Measurements from ENCODE around the gene CENPVL3.

- TF ChIP-seq, protein P1, sequence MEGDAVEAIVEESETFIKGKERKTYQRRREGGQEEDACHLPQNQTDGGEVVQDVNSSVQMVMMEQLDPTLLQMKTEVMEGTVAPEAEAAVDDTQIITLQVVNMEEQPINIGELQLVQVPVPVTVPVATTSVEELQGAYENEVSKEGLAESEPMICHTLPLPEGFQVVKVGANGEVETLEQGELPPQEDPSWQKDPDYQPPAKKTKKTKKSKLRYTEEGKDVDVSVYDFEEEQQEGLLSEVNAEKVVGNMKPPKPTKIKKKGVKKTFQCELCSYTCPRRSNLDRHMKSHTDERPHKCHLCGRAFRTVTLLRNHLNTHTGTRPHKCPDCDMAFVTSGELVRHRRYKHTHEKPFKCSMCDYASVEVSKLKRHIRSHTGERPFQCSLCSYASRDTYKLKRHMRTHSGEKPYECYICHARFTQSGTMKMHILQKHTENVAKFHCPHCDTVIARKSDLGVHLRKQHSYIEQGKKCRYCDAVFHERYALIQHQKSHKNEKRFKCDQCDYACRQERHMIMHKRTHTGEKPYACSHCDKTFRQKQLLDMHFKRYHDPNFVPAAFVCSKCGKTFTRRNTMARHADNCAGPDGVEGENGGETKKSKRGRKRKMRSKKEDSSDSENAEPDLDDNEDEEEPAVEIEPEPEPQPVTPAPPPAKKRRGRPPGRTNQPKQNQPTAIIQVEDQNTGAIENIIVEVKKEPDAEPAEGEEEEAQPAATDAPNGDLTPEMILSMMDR (IDR thresholded peaks at IDR 0.05): no peak
- no peak for TF ChIP-seq EP300 (IDR thresholded peaks at IDR 0.05)
- no peak for TF ChIP-seq POLR2AphosphoS5 (IDR thresholded peaks at IDR 0.05)
- no peak for TF ChIP-seq POLR2A (IDR thresholded peaks at IDR 0.05)
Measured at GRCh38 chrX:51665981-51666380, 47.3 kb upstream of the CENPVL3 start.

Measured in suprapubic skin (tissue), 4 donors.